ENCODE measurements around the gene IFI44. TPM values are rescaled to one million over a fixed set of nuclear protein-coding genes. Genes with fewer than 3 reads are reported as not detected.

IFI44 gene
- total and polyA plus RNA-seq, 2 experiments from 2014 or later: not detected

DNA sequence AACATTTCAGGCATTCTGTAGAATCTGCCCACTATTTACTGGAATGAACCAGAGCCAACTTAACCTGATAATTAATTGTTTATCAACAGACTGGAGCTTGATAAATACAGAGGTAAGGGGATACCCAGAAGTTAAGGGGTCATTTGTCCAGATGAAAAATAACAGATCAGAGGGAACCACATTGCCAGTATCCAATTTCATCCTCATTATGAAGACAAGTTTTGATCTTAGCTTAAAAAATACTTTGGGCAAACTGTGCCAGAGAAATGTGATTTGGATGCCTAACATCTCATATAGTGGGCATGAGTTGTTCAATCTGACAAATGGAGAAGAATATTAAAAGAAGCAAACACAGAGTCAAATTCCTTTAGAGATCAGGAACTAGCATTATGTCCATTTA is 63.7 kb downstream of the IFI44 start:
- Mint-ChIP-seq H3K27me3 (ENCODE audit: insufficient read depth, low read depth, poor library complexity) (no peaks in the 10 kb centered on the region), H3K36me3 (ENCODE audit: low read depth) (no peaks in the 10 kb centered on the region), H3K4me3 (no peak overlapping the region), H3K4me1 (peaks cover 5% of the 10 kb centered on the region; the same call in 2 of the 3 replicates), H3K9me3 (no peaks in the 10 kb centered on the region), H3K27ac (no peak overlapping the region)
- Histone ChIP-seq H3K27ac (ENCODE audit: low read depth) (no peak overlapping the region), H2AFZ (no peak overlapping the region), H3K4me1 (ENCODE audit: insufficient read depth) (no peaks in the 10 kb centered on the region), H3K79me2 (replicated peaks; ENCODE audit: insufficient read depth) (no peaks in the 10 kb centered on the region), H3K9me2 (ENCODE audit: insufficient read depth) (no peaks in the 10 kb centered on the region), H3K36me3 (ENCODE audit: insufficient read depth) (no peaks in the 10 kb centered on the region), H3K4me3 (no peak overlapping the region), H3F3A (replicated peaks; ENCODE audit: low read depth) (no peaks in the 10 kb centered on the region), H3K4me2 (no peak overlapping the region), H3K27me3 (ENCODE audit: insufficient read depth) (no peaks in the 10 kb centered on the region), H4K20me1 (replicated peaks; ENCODE audit: insufficient read depth) (no peaks in the 10 kb centered on the region)
- DNase-seq (ENCODE audit: low spot score): no peak
- TF ChIP-seq ZNF114 (CRISPR knock-in tag; IDR thresholded peaks at IDR 0.05) (no peak), NANOG (IDR thresholded peaks at IDR 0.05; ENCODE audit: borderline replicate concordance) (no peak), REST (IDR thresholded peaks at IDR 0.05; ENCODE audit: unreplicated experiment) (no peak), CREB1 (CRISPR knock-in tag; IDR thresholded peaks at IDR 0.05; ENCODE audit: low read depth) (no peak), STAT1 (IDR thresholded peaks at IDR 0.05; ENCODE audit: unreplicated experiment) (no peak), CTCF (conservative IDR thresholded peaks at IDR 0.05; ENCODE audit: low read depth in 2 of 2) (no peak), EZH2 (IDR thresholded peaks at IDR 0.05; ENCODE audit: low read depth, unreplicated experiment) (no peak), POLR2AphosphoS5 (IDR thresholded peaks at IDR 0.05; ENCODE audit: low read depth) (no peak), ZNF462 (CRISPR knock-in tag; IDR thresholded peaks at IDR 0.05) (no peak), JUNB (IDR thresholded peaks at IDR 0.05; ENCODE audit: unreplicated experiment) (no peak)
- TF ChIP-seq, protein P1, sequence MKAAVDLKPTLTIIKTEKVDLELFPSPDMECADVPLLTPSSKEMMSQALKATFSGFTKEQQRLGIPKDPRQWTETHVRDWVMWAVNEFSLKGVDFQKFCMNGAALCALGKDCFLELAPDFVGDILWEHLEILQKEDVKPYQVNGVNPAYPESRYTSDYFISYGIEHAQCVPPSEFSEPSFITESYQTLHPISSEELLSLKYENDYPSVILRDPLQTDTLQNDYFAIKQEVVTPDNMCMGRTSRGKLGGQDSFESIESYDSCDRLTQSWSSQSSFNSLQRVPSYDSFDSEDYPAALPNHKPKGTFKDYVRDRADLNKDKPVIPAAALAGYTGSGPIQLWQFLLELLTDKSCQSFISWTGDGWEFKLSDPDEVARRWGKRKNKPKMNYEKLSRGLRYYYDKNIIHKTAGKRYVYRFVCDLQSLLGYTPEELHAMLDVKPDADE (IDR thresholded peaks at IDR 0.05): no peak
- no peak for ATAC-seq

Data from GM23338 (cell line).